OCI-M1 (cell line): ENCODE results near the gene TRIM29.

ENCODE experiments used
- DNase-seq: peaks from one replicate; lab custom pipeline; 2025; lab: John Stamatoyannopoulos, UW

TRIM29 gene

DNA sequence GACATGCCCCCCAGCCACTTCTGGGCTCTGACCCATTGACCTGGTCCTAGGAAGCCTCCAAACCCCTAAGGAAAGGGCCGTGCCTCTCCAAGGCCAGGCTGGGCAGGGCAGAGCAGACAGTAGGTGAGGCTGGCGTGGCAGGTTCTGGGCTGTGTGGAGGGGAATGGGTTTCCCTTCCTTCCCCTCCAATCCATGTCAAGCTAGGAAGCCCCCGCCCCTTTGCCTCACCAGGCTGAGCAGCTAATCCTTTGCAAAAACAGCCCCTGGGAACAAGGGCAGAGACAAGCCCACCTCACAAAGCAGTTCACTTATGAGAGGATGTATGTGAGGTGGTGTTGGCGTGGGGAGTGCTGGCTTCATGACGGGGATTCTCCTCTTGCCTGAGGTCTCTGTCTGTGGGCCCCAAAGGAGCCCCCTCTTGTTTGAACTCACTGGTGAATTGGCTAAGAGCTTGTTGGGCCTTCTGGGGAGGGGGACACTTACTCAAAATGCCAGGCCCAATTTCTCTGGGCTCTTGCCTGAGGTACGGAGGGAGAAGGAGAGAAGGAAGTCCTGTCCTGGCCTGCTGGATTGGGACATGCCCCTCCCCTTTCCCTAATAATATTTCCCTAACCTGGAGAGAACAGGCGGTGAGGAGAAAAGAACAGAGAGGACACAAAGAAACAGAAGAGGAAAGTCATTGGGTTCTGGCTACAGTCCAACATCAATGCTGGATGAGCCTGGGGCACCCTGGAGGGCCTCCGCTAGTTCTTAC lies 1.6 kb upstream of the TRIM29 start:
- no peak for DNase-seq

DNA sequence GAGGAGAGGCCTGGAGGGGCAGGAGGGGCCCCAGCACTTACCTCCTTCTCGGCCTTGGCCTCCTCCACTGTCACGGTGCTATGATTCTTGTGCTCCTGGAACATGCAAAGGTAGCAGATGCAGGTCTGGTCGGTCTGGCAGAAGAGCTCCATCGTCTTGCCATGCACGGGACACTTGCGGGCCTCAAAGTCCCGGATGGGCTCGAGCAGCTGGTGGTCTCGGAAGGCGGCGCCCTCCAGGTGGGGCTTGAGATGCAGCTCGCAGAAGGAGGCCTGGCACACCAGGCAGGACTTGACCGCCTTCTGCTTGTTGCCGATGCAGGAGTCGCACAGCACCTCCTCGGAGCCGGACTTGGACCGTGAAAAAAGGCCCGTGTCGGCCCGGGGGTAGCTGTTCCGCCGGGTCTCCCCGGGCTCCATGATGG lies 714 bp downstream of the TRIM29 start:
- DNase-seq = no peak

DNA sequence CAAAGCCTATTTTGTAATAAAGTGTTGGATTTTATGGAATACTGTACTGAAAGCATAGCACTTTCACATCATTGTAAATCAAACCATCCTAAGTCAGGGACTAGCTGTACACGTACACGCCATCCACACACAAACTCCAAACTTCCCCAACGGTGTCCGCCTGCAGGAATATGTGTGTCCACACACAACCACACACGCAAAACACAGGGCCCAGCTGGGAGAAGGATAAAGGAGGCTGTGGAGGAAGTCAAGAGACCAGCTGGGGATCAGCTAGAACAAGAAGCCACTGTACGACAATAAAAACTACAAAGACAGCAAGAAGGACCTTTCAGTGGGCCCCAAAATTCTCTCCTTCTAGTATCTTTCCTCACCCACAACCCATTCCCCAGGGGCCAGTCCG lies 1.6 kb downstream of the TRIM29 start:
- DNase-seq = no peak

DNA sequence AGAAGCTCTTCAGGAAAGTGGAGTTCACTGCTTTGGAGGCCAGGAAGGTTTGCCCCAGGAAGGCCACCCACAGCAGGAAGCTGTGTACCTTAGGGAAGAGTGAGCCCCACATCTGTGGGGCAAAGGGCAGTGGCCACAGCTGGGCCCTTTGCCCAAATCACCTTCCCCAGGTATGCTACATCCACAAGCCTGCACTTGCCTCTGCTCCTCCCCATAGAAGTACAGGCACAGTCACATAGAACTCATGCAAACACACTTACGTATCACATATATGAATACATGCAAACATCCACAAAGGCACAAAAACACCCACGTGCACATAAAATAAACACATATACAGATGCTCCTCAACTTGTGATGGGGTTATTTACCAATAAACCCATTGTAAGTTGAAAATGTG lies 2.1 kb downstream of the TRIM29 start:
- no peak for DNase-seq

DNA sequence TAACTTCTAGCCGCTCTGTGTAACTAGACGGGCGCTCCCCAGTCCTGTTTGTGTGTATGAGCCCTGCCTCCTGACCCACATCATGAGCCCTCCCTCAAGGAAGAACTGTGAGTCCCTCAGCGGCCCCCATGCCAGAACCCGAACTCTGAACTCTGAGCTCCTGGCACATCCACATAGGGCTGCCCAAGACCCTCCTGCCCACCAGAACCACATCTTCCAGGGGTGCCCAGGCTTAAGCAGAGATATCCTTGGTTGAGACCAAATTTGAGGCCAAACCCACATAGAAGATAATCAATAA lies 3.0 kb downstream of the TRIM29 start:
- no peak for DNase-seq

DNA sequence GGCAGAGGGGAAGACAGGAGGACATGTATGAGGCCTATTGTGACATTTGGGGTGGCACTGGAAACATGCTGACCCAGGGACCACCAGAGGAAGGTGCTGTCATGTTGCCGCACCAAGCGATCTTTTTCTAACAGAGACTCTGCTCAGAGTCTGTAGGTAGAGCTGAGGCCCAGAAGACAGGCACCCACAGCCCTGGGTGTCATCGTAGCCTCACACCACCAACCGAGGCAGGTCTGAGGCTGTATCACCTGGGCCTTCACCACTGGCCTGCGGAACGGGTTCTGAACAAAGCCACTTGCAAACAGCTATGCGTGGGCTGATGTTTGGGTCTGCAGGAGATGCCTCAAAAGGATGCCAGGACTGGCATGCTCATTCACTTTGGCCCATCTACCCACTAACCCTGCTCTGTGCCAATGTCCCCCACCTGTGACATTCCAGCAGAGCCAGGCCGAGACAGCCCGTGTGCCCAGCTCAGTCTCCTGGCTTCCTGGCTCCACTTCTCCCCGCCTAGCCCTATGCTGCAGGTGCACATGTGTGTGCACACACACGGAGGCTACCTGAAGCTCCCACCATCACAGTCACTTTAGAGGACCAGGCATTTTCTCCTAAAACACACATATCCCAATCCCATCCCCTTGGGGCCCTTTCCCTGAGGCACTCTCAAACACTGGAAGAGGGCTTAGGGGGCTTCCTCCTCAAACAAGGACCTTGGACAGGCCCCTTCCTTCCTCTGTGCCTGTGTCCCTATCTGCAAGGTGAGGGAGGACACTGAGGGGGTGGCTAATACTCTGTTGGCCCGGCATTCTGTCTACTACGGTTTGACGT lies 3.6 kb downstream of the TRIM29 start:
- no peak for DNase-seq

DNA sequence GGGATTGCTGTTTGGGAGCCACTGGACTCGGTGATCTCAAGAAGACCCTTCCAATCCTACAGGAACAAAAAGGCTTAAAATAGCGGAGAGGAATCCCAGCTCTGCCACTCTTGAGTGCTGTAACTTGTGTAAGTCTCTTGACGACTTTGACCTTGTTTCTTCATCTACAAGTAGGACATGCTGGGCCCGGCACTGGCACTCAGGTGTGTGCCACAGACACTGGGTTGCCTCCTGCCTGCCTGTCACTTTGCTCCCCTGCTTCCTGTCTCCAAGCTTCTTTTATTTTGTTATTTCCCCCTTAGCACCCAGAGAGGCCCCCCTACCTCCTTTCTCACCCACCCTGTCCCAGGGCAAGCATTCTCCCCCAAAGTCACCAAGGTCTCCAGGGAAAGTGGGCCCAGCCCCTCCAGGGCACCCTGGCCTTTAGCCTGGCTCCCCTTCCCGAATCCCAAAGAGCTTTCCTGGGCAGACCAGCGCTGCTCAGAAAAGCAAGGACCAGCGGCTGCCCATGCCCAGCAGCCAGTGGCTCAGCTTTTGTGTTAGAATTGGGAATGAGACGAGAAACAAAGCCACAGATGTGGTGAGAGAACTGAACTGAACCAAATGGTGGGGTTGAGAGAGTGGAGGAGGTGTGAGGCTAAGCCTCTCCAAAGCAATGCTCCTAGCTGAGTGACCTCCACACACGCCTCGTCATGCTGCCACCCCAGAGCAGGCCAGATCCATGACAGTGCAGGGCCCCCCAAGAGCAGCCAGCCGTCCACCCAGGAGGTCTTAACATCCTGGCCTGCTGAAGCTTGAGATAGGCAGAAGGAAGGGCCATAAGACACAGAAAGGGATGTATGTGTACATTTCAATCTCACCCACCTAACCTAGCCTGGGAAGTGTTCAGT lies 4.5 kb downstream of the TRIM29 start:
- DNase-seq = no peak

DNA sequence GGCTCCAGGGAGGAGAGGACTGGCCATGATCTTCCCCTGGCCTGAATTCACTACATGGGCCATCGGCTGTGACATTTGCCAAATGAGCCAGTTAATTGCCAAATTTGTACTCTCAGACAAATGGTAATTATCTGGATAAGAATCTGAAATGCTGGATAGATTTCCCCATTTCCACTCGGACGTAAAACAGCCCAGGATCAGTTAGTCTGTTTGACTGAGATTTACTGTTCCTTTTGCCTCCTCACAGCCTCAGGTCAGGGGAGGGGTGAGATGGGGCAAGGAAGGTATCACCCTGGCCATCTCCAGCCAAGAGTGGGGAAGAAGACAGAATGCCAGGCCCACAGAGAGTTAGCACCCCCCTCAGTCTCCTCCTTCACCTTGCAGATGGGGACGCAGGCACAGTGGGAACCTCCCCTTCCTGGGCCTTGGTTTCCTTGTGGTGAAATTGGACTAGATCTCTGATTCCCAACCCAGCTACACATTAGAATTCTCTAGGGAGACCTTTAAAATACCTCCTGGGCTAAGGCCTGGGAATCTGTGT lies 5.2 kb downstream of the TRIM29 start:
- DNase-seq = no peak

DNA sequence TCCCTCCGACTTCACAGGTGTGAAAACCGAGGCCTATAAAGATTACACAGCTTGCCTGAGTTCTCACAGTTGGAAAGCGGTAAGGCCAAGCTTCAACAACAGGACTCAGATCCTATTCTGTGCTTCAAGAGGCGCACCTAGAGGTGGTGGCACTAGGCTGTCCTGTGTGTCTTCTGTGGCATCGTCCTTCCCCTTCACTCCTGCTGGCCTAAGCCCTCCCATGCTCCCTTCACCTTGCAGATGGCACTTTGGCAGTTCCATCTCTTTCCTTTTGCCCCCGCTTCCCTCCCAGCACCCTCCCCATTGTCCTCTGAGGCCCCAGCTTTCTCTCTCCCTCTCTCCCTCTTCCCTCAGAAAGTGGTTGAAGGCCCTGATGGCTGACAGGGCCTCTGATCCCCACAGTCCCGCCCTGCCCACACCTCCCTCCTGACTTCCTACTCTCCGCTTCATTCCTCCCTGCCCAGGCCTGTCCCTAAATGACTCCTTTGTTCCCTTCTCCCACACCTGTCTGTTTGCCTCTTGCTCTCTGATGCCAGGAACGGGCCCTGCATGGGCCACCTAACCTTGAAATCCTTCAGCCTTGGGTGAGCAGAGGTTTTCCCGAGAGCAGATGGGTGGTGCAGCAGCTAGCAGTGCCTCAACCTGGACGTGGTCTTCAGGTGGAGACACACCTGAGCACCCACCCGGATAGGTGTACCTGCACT lies 5.8 kb downstream of the TRIM29 start:
- DNase-seq = no peak

DNA sequence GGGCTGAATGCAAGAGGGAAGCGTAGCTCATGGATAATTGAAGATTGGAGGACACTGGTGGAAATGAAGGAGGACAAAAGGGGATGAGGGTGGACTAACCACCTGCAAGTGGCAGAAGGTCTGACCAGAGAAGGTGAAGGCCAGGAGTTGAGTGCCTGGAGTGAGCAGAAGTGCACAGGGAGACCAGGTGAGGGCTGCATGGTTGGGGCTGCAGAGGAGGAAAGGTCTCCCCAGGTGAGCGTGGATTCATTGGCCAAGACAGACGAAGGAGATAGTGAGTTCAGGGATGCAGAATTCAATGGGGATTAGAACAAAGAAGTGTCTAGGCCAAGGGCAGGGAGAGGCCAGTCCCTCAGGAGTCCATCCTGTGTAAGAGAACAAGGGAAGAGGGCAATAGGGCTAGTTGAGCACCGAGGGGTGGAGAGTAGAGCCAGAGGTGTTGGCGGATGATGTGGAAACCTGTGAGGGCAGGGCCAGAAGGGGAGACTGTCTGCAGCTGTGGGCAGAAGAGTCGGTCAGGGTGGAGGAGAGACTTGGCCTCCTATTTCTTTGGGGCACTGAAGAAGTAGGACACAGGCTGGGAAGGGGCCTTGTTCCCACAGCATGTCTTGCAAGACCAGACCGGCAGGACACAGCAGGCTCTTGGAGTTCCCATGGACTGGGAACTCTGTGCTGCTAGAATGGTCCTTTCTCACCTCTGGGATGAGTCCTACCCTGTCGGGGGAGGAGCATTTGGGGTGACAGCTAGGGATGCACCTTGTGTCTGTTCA lies 6.7 kb downstream of the TRIM29 start:
- DNase-seq = no peak

DNA sequence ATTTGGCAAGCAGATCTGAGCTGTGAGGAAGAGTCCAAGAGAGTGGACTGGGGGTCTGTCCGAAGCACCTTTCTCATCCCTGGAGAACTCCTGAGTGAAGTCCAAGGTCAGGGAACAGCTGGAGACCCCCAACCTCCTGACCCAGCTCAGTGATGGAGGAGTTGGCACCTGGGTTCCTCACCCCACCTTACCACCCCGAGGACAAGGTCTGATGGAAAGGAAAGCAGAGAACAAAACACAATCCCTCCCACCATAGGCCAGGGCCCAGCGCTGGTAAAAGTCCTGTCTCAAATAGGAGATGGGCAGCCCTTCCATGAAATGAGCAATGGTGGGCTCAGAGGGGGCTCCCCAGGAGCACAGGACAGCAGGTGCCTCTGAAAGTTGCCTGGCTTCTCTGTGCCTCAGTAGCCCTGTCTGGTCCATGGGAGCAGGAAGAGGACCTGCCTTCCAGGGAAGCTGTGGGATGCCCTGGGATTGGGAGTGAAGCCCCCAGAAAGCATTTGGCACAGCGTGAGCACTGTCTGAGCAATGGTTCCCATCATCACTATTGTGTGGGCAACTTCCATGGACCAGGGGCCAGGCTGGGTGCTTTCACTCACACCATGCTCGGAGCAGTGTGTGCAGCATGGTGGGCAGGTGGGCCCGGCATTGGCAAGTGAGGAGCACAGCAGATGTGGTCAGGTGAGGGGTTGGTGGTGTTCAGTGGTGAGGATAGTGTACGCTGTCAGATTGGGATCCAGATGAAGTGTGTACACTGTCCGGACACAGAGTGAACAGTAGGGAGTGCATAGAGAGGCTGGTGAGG lies 7.5 kb downstream of the TRIM29 start:
- no peak for DNase-seq

DNA sequence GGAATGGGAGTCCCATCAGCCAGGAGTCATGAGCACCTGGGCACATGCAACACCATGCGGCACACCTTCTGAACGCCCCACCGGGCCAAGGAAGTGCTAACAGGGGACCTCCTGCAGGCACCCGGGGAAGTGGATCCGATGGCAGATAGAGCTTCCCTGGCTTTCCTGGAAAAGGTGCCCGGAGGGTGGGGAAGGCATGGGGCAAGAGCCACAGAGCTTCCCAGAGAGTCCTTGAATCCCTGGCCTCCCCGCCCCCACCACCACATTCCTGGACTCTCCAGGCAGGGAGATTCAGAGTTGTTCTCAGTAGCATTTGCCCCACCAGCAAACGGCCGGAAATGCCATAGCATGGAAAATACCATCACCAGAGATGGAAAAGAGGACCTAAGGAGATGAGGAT lies 8.3 kb downstream of the TRIM29 start:
- DNase-seq = no peak

DNA sequence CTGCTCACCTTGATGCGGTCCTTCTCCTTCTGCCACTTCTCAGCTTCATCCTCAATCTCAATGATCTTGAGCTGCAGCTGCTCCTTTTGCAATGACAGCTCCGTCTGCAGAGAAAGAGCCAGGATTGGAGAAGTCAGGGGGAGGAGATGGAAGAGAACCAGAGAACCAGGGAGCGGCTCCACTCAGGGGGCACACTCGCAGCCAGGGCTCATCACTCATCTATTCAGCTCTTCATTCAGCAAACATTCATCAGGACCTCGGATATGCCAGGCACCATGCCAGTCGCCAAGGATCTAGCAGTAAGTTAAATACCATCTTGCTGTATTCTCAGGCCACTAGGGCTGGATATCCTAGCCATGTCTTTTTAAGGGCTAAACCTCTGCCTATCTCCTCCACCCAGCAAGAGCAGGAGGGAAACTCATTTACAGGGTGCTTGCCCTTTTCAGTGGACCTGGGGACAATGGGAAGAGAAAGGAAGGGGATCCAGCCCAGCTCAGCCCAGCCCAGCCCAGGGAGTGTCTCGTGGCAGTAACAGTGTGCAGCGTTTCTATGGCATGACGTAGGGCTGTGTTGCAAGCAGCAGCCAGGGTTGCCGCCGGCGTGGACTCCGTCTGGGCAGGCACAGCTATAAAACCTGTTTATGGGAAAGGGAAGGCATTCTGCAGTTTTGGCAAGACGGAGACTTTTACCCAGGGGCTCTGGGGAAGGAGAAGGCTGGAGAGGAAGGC lies 9.4 kb downstream of the TRIM29 start:
- DNase-seq = no peak

DNA sequence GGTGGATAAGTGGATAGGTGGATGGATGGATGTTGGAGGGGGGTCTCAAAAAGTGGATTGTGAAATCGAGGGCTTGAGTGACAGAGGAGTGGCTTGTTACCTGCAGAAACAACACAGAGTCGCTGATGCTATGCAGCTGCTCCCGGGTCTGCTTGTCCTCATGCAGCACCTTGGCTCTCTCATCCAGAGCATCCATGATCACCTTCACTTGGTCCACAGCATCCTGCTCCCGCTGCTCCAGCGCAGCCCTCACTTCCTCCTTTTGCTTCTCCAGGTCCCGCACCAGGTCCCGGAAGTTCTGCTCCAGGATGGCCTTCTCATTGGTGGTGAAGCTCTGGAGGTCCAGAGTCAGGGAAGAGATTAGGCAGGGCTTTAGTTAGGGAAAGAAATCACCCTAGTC lies 10.7 kb downstream of the TRIM29 start:
- DNase-seq = no peak

DNA sequence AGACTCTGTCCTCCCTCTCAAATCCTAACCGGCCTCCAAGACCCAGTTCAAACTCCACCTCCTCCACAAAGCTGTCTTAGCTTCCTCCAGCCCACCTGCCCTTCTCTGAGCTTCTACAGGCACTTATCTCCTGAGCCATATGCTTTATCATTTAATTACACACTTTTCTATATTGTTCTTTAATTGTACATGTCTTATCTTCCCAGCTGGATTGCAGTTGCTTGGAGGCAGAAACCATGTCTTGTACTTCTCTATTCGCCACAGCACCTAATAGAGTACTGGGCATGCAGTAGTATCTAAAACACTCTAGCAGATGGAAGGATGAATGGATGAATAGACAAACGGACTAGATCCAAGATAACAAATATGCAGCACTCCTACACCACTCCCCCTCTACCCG lies 11.3 kb downstream of the TRIM29 start:
- peak; percentile 97 for DNase-seq

DNA sequence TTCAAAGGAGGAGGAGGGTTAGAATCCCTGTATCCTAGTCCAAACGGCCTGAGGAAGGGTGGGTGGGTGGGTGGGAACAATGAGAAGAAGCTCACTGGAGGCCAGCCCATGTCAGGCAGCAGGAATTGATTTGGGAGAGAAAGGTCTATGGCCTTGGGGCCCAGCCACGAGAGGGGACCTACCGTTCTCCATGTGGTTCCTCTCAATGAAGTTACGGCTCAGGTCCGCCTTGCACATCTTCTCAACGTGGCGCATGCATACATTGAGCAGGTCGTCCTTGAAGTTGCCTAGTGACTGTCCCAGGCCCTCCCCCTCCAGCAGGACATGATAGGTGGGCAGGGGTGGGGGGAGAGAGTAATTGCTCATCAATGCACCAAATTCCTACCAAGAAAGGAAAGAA lies 12.4 kb downstream of the TRIM29 start:
- DNase-seq = no peak

DNA sequence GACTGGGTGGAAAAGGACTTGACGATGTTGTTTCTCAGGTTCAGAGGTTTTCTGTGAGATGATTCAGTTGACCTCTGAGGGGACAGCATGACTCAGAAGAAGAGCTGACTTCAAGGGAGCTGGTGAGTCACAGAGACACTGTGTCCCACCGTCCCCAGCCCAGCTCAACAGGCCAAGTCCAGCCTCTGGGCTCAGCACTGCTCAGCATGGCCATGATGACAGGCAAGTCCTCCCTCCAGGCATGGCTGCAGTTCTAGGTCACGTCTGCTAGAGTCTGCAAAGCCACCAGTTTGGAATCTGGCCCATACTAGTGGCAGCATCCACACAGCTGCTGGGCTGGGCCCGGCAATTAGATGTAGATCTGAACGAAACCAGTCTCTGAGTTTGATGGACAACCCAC lies 12.9 kb downstream of the TRIM29 start:
- peak; percentile 27 for DNase-seq

DNA sequence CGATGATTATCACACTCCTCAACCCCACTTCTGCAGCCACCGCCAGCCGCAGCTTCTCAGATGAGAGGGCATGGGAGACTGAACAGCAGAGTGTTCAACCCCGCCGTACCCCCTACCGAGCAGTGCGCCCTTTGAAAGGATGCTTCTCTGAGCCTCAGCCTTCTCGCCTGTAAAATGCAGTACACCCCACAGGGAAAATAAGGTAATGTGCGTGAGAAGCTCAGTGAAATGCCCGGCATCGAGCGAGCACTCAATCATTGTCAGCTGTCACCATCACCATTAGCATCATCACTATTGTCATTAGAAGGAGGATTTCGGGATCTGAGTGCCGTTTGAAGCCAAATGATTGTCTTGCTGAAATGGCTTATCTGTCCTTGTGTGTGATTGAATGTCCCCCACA lies 13.6 kb downstream of the TRIM29 start:
- no peak for DNase-seq

DNA sequence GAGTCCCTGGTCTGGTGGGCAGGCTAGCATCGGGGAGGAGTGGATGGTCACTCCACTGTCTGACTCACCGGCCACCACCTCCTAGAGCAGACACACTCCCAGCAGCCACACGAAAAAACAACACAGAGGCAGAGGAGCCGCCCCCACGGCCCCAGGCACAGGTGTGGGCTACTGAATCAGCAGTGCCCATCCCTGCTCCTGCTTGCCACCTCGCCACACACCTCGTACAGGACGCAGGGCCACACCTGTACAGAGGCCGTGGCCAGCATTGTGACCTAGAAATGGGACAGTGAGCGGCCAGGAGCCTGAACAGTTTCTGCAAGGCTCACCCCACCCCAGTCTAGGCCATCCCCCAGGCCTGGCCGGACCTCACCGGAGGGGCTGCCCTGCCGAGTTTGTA lies 14.0 kb downstream of the TRIM29 start:
- DNase-seq = no peak
